Colon (tissue), 2 donors: ENCODE data around the gene HCN4.
"Not testable (repeated sequence)": the region's sequence is repeated elsewhere in the genome, so short reads cannot be mapped to it uniquely, and the experiment has no call there.

Source experiments
- FAIRE-seq: peaks from 2 replicates; lab custom pipeline; 2012; peaks lifted over from hg19 to GRCh38; lab: Jason Lieb, UNC
- donor health status: control.
- donor health status: control.

HCN4 gene

GRCh38 chr15:73324496-73325170 is 44.1 kb downstream of the HCN4 start:
- no peak for FAIRE-seq

DNA sequence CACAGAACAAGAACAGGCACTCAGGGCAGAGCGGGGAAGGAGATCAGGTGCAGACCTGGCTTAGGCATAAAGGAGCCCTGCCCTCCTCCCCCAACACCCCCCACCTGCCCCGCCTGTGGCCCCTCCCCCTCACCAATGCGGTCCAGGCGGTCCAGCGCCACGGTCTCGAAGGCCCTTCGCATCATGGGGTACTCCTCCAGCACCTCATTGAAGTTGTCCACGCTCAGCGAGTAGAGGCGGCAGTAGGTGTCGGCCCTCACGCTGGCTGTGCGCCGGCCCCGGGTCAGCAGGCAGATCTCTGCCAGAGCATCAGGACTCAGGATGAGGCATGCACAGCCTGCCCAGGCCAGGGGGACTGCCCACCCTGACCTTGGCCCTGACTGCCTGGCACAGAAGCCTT is 44.8 kb downstream of the HCN4 start:
- no peak for FAIRE-seq

- no peak for FAIRE-seq
Observed at GRCh38 chr15:73323374-73323955, 45.3 kb downstream of the HCN4 start.

GRCh38 chr15:73322665-73323373 is 45.9 kb downstream of the HCN4 start:
- no peak for FAIRE-seq

- no peak for FAIRE-seq
Observed at GRCh38 chr15:73321496-73322450, 47.0 kb downstream of the HCN4 start.

GRCh38 chr15:73320619-73321180 is 48.1 kb downstream of the HCN4 start:
- FAIRE-seq = no peak

- no peak for FAIRE-seq
Observed at GRCh38 chr15:73319460-73320245, 49.1 kb downstream of the HCN4 start.

GRCh38 chr15:73318463-73319351 is 50.1 kb downstream of the HCN4 start:
- no peak for FAIRE-seq

DNA sequence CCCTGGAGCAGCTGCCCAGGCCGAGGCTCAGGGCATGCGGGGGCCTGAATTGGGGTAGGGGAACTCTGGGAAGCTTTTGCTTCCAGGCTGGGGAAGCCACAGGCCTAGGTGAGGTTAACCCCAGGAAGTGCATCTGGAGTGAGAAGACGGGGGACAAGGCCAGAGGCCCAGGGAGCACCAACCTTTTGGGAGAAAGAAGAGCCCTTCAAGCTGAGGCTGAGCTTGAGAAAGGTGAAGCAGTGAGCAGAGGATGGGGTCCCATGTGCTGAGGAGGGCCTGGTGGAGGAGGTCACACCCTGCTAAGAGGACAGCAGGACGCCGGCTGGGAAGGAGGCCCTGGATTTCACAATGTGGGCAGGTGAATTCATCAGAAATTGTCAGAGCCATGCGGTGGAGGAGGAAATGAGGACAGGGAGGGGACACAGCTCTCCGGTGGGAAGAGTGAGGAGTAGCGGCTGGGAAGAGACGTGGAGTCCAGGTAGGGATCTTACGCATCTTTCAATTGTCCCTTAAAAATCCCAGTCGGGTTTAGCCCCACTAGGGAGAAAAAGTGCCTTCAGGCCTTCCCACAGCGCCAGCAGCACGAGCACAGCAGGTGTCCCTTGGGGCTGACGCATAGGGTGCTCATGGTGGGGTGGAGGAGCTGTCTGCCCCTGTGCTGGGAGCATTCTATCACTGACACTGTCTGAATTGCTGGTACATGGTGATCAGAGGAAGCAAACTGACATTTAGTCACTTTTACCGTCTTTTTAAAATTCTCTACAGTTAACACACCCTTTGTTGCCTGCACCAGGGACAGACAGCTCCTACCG is 50.9 kb downstream of the HCN4 start:
- no peak for FAIRE-seq

DNA sequence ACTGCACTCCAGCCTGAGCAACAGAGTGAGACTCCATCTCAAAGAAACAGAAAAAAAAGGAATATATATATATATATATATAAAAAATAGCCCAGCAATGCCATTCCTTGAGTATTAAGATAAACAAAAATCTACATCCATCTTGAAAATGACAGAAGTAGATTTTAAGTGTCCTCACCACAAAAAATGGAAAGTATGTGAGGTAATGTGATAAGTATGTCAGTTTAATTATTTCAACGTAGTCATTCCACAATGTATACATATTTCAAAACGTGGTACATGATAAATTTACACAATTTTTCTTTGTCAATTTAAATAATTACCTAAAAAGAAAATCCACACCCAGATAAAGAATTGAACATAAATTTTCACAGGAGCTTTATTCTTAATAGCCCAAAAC is 54.9 kb downstream of the HCN4 start:
- FAIRE-seq = no peak

DNA sequence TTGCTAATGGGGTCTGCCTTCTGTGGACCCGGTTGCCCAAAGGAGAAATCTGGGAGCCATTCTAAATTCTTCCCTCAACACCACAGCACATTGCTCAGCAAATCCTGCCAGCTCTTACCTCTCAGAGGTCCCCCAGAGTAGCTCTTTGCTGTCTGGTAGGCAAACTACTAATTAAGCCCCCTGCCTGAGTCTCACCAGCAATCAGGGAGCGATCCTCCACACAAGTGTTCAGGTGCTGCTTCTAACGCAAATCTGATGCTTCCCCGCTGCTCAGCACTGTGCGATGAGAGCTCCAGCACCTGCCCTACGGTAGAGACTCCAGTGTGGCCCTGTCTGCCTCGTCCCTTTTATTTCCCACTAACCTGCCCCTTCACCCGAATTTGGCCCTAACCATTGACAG is 60.5 kb downstream of the HCN4 start:
- FAIRE-seq = no peak

GRCh38 chr15:73305331-73306211 is 63.2 kb downstream of the HCN4 start:
- no peak for FAIRE-seq

GRCh38 chr15:73303636-73304035 is 65.1 kb downstream of the HCN4 start:
- FAIRE-seq = no peak

GRCh38 chr15:73300286-73300685 is 68.5 kb downstream of the HCN4 start:
- not testable (repeated sequence) for FAIRE-seq

GRCh38 chr15:73298522-73299245 is 70.1 kb downstream of the HCN4 start:
- FAIRE-seq = no peak

DNA sequence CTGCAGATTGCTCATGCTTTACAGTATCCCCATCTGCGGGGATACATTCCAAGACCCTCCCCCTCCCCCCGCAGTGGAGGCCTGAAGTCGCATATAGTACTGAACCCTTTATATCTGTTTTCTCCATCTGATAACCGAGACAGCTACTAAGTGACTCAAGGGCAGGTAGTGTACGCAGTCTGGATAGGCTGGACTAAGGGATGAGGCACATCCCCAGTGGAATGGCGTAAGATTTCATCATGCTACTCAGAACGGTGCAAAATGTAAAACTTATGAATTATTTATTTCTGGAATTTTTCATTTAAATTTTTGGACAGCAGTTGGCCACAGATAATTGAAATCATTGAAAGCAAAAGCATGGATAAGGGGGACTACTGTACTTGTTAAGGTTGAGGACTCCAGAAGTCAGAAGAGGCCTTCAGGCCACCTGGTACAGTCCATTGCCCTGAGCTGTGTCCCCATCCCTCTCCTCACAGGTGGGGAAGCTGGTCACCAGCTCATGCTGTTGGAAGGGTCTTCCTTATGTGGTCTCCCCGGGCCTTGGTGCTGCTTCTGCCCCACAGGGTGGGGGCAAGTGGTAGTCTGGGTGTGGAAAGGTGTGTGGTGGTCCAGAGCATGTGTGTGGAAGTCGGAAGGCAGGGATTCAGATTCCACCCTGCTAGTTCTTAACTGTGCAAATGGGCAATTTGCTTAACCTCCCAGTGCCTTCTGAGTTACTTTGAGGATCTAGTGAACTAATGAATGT is 72.0 kb downstream of the HCN4 start:
- no peak for FAIRE-seq
